GM23338 (cell line): ENCODE data around the gene SNN.

ENCODE experiments used
- EZH2 ChIP-seq: fragments of 200-600 bp; sonication (generic); IDR thresholded peaks from one replicate; pipeline ENCODE4 v1.8.0; 2017; ENCODE audit warnings: antibody characterized with exemption, mild to moderate bottlenecking, low read depth; ENCODE audit not compliant: unreplicated experiment
- JUNB ChIP-seq: IDR thresholded peaks from one replicate; pipeline ENCODE4 v1.6.1; 2016; ENCODE audit warnings: antibody characterized with exemption; ENCODE audit not compliant: unreplicated experiment
- POLR2AphosphoS5 ChIP-seq: IDR thresholded peaks from 2 replicates; pipeline ENCODE4 v1.6.1; 2016; ENCODE audit warnings: antibody characterized with exemption, low read depth
- REST ChIP-seq: IDR thresholded peaks from one replicate; pipeline ENCODE4 v1.6.1; 2018; ENCODE audit warnings: antibody characterized with exemption; ENCODE audit not compliant: unreplicated experiment
- ZNF114 ChIP-seq: fragments of 250-450 bp; sonication (Bioruptor Pico); IDR thresholded peaks from 2 replicates; pipeline ENCODE4 v1.5.0; 2020; ENCODE audit warnings: mild to moderate bottlenecking, moderate library complexity
- TF ChIP-seq, protein P1 (sequence below), 2 experiments: fragments of 200-600 bp in 1 of 2; sonication (generic) in 1 of 2; conservative IDR thresholded peaks; 2 replicates each; pipeline versions ENCODE4 v1.5.1 to v1.6.1; 2016 to 2017; ENCODE audit warnings: antibody characterized with exemption in 2 of 2, low read depth in 2 of 2, mild to moderate bottlenecking in 2 of 2, moderate library complexity in 1 of 2

DNA sequence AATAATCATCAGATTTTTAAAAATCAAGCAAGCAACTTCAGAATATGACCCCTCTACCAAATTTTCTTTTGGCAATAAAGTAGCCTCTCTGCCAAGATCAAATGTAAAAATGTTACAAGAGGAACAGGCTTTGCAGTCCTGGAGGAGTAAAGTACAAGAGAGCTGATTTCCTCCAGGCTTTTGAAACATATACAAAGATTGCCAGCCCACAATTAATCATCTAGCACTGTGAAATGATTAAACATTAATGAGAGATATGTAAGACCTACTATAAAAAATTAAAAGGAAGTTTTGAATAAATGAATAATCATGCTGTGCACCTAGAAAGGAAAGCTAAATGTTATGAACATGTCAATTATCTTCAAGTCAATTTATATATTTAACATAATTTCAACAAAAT lies 48.1 kb downstream of the SNN start:
- TF ChIP-seq JUNB, result no peak
- TF ChIP-seq, protein P1, sequence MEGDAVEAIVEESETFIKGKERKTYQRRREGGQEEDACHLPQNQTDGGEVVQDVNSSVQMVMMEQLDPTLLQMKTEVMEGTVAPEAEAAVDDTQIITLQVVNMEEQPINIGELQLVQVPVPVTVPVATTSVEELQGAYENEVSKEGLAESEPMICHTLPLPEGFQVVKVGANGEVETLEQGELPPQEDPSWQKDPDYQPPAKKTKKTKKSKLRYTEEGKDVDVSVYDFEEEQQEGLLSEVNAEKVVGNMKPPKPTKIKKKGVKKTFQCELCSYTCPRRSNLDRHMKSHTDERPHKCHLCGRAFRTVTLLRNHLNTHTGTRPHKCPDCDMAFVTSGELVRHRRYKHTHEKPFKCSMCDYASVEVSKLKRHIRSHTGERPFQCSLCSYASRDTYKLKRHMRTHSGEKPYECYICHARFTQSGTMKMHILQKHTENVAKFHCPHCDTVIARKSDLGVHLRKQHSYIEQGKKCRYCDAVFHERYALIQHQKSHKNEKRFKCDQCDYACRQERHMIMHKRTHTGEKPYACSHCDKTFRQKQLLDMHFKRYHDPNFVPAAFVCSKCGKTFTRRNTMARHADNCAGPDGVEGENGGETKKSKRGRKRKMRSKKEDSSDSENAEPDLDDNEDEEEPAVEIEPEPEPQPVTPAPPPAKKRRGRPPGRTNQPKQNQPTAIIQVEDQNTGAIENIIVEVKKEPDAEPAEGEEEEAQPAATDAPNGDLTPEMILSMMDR (conservative IDR thresholded peaks at IDR 0.05; ENCODE audit: low read depth in 2 of 2), result no peak
- TF ChIP-seq EZH2, result no peak
- TF ChIP-seq ZNF114 (CRISPR knock-in tag), result no peak
- TF ChIP-seq POLR2AphosphoS5, result no peak
- no peak for TF ChIP-seq REST
